Adrenal gland (tissue), 12 donors: ENCODE results near the gene KBTBD12. TPM values are rescaled to one million over a fixed set of nuclear protein-coding genes. Genes with fewer than 3 reads are reported as not detected.

Experiments
- DNase-seq, 7 donors: peaks; one replicate each; pipeline ENCODE4 v3.0.0-alpha.2; 2019 to 2020
- H3K27ac ChIP-seq, 5 donors: fragments of 200-600 bp; sonication (generic) in 4 of 5; 1 replicate in 3 of 5; 2 replicates in 2 of 5; pipeline versions ENCODE4 v1.5.1 to v1.8.0; 2016 to 2020; ENCODE audit warnings: mild to moderate bottlenecking in 1 of 5
- H3K27me3 ChIP-seq: fragments of 200-600 bp; 2 replicates; pipeline ENCODE4 v1.8.0; 2021
- H3K36me3 ChIP-seq, 2 donors: fragments of 200-600 bp; replicated peaks in 1 of 2; 1 replicate in 1 of 2; 2 replicates in 1 of 2; pipeline versions ENCODE4 v1.5.1 to v1.8.0; 2018 to 2022
- H3K4me1 ChIP-seq, 2 donors: fragments of 200-600 bp; replicated peaks in 1 of 2; 1 replicate in 1 of 2; 2 replicates in 1 of 2; pipeline versions ENCODE4 v1.5.1 to v1.8.0; 2018 to 2021
- H3K4me3 ChIP-seq, 4 donors: fragments of 200-600 bp; sonication (generic) in 3 of 4; one replicate each; pipeline ENCODE4 v1.5.1; 2016 to 2018
- H3K9me3 ChIP-seq, 3 donors: fragments of 200-600 bp; sonication (generic) in 1 of 3; replicated peaks in 1 of 3; 1 replicate in 2 of 3; 2 replicates in 1 of 3; pipeline versions ENCODE4 v1.5.1 to v1.8.0; 2016 to 2021
- POLR2A ChIP-seq, 2 donors: fragments of 450-650 bp; IDR thresholded peaks; one replicate each; pipeline ENCODE4 v1.6.1; 2017; ENCODE audit warnings: antibody characterized with exemption in 2 of 2, mild to moderate bottlenecking in 2 of 2, moderate library complexity in 1 of 2
- WGBS, 4 donors: extraction: QIAGEN DNeasy Blood & Tissue Kit in 2 of 4; methylation state at CpG; one replicate each; pipeline versions ENCODE4 v1.1.5 to v1.1.7; 2013 to 2017; 5-methylcytosine and 5-hydroxymethylcytosine counted together
- intact Hi-C, 2 donors: fragments of 100-400 bp; cut with DNase I; formaldehyde crosslinking; loops; one replicate each; pipeline versions ENCODE4 v1.14.1 to v1.15.0; 2022 to 2023
- polyA plus RNA-seq, 3 donors: library from polyadenylated mRNA; stranded (reverse); fragments of 200-250 nt in 2 of 3; fragments of 350-450 nt in 1 of 3; fragmentation: Illumina TruSeq in 1 of 3; extraction: RNeasy Lipid Tissue Mini Kit (QIAGEN cat#74804) in 1 of 3; gene quantifications; one replicate each; pipeline ENCODE4 v1.2.3, GENCODE V29; 2013 to 2014
- small RNA-seq, 2 donors: library from RNA; depleted of rRNA; stranded (forward); fragments of <200 nt; gene quantifications; one replicate each; pipeline ENCODE3, GENCODE V24; 2016
- total RNA-seq, 9 donors: library from RNA; depleted of rRNA in 4 of 9; stranded (reverse); fragments of >200 nt in 4 of 9; fragments of 120-200 nt in 1 of 9; fragmentation: NEBNext Ultra II Directional in 1 of 9; extraction: Animal tissue kit (Norgen Biotek cat#: 25700) in 1 of 9; gene quantifications; one replicate each; pipeline versions ENCODE4 v1.1.0 to v1.2.4, GENCODE V29; 2013 to 2023
- TF ChIP-seq, protein P1 (sequence below), 6 experiments: fragments of 450-650 bp in 4 of 6; fragments of 200-600 bp in 2 of 6; sonication (generic) in 1 of 6; IDR thresholded peaks; 1 replicate in 5 of 6; 2 replicates in 1 of 6; pipeline versions ENCODE4 v1.5.1 to v1.8.0; 2016 to 2021; ENCODE audit warnings: antibody characterized with exemption in 6 of 6, mild to moderate bottlenecking in 2 of 6, moderate library complexity in 1 of 6
- donor health status: healthy with polysubstance abuse.
- donor health status: Bipolar disorder and iron deficiency.
- donor health status: DM: yes; HTN: yes; CAD: no.
- donor health status: DM: no; HTN: no; CAD: no.
- donor health status: DM: no; HTN: no; CAD: no.
- donor health status: DM: yes; HTN: yes; CAD: no.

KBTBD12 gene
- total and polyA plus RNA-seq, 12 donors = 0.07 to 0.95 (median 0.42) TPM

DNA sequence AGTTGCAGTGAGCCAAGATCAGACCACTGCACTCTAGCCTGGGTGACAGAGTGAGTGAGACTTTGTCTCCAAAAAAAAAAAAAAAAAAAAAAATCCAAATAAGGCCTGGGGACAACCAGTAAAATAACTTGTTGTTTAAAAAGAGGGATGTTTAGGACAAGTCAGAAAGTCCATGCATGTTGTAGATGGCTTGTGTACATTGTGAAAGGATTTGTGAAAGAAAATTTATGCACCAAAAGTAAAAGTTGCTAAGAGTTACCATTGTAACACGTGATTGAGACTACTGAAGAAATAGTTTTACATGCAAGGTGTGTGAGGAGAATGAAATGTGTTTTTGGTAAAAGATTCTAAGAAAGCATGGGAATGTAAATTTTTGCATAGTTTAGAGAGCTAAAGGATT, 101.5 kb downstream of the KBTBD12 start:
- peaks cover 3% of the 10 kb centered on the region for H3K27me3 ChIP-seq
- intact Hi-C loops = no loop called here
- no peak for TF ChIP-seq POLR2A (IDR thresholded peaks at IDR 0.05)
- TF ChIP-seq, protein P1, sequence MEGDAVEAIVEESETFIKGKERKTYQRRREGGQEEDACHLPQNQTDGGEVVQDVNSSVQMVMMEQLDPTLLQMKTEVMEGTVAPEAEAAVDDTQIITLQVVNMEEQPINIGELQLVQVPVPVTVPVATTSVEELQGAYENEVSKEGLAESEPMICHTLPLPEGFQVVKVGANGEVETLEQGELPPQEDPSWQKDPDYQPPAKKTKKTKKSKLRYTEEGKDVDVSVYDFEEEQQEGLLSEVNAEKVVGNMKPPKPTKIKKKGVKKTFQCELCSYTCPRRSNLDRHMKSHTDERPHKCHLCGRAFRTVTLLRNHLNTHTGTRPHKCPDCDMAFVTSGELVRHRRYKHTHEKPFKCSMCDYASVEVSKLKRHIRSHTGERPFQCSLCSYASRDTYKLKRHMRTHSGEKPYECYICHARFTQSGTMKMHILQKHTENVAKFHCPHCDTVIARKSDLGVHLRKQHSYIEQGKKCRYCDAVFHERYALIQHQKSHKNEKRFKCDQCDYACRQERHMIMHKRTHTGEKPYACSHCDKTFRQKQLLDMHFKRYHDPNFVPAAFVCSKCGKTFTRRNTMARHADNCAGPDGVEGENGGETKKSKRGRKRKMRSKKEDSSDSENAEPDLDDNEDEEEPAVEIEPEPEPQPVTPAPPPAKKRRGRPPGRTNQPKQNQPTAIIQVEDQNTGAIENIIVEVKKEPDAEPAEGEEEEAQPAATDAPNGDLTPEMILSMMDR (IDR thresholded peaks at IDR 0.05) = no peak
- no peaks in the 10 kb centered on the region for H3K9me3 ChIP-seq
- 80 to 96% (median 89%) methylated on average over 1 of the region's 1 CpG for WGBS, 4 donors
- H3K4me1 ChIP-seq = no peaks in the 10 kb centered on the region
- H3K4me3 ChIP-seq = no peak overlapping the region
- no peak for DNase-seq
- no peaks in the 10 kb centered on the region for H3K36me3 ChIP-seq
- no peak overlapping the region for H3K27ac ChIP-seq

DNA sequence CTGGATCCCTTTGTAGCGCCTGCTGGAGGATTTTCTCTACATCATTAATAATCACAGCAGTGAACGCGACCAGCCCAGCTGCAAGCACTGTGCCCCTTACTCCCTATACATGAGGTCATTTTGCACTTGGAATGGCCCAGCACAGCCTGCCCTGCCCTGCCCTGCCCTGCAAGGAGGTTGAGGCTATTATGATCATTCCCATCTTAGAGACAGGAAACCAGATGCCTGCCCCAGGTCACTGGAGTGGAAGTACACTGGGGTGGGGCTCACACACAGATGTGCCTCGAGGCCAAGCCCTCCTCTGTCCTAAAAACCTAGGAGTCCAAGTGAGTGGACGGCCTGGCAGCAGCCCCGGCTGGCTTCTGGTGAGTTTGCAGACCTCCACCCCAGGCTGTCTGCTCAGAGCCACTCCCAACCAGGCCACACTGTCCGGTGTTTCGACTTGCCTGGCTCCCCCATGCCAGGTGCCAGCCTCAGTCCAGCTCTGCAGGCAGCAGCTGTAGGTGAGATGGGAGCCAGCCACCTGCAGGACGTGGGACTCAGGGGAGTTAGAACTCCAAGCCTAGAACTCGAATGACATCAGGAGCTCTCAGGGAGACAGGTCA, 106.8 kb downstream of the KBTBD12 start:
- 63 to 75% (median 74%) methylated on average over 4 to 10 of the region's 10 CpGs for WGBS, 4 donors
- Histone ChIP-seq H3K27ac (no peak overlapping the region), H3K36me3 (no peaks in the 10 kb centered on the region), H3K9me3 (no peaks in the 10 kb centered on the region), H3K27me3 (no peaks in the 10 kb centered on the region), H3K4me3 (no peak overlapping the region), H3K4me1 (no peaks in the 10 kb centered on the region)
- TF ChIP-seq POLR2A (IDR thresholded peaks at IDR 0.05) = no peak
- TF ChIP-seq, protein P1 (IDR thresholded peaks at IDR 0.05) = no peak
- intact Hi-C loops = no loop called here
- DNase-seq = no peak

DNA sequence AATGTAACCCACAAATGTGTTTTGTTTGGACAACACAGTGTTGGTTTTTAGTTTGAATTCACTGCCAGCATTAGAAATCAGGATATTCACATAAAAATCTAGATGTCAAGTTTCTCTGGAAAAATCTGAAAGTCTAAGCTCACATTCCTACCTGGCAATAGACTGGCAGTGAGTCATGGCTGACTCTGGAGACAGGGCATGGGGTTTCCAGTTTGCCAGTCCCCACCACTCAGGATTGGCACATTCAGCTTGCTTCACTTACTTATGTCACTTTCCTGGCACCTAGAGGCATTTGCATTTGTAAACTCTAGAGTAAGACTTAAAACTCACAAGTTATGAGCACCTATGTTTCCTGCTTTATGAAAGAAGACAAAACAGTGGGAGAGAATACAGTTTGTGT, 118.1 kb downstream of the KBTBD12 start:
- H3K4me3 ChIP-seq = no peak overlapping the region
- TF ChIP-seq, protein P1 (IDR thresholded peaks at IDR 0.05) = no peak
- H3K27me3 ChIP-seq = no peaks in the 10 kb centered on the region
- no peaks in the 10 kb centered on the region for H3K9me3 ChIP-seq
- no peaks in the 10 kb centered on the region for H3K4me1 ChIP-seq
- no peak overlapping the region for H3K27ac ChIP-seq
- intact Hi-C loops = no loop called here
- no peaks in the 10 kb centered on the region for H3K36me3 ChIP-seq
- DNase-seq = no peak

DNA sequence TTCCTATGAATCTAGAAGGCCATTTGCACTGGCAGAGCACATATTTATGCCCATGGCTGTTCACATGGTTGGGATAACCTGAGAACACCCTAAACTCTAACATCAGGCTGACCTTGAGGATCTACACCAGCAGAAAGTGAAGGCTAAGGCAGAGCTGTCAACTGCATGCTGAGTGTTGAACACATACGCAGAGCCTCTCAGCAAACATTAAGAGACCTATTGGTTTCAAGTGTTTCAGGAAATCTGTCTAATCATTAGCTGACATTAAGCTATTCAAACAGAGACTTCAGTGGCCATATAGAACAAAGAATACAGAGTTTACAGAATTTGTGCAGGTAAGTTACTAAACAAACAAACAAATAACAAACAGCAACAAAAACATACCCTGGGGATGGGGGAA, 121.1 kb downstream of the KBTBD12 start:
- Histone ChIP-seq H3K36me3 (no peaks in the 10 kb centered on the region), H3K27ac (no peak overlapping the region), H3K27me3 (no peaks in the 10 kb centered on the region), H3K4me3 (no peak overlapping the region), H3K9me3 (no peaks in the 10 kb centered on the region), H3K4me1 (no peaks in the 10 kb centered on the region)
- WGBS, 4 donors = 50 to 93% (median 89%) methylated on average over 1 of the region's 1 CpG
- no peak for TF ChIP-seq POLR2A (IDR thresholded peaks at IDR 0.05)
- TF ChIP-seq, protein P1 (IDR thresholded peaks at IDR 0.05) = no peak
- intact Hi-C loops = no loop called here
- no peak for DNase-seq

Small RNA genes lying within 50 kb of the gene (small RNA-seq; reads per million reads assigned to genes)
- gene RNA5SP139 = 0 reads per million in 2 donors

Other genes with a start within 250 kb of the KBTBD12 start
- gene ABTB1, start 242.3 kb upstream of the KBTBD12 start, total RNA-seq = 10 to 100 TPM in 8 of 9 donors, 1 to 10 TPM in 1; 3.1 to 68.0 (median 31.4) TPM
- 10 to 100 TPM in 2 of 3 donors, 1 to 10 TPM in 1; 2.8 to 96.0 (median 62.1) TPM for gene ABTB1, start 242.3 kb upstream of the KBTBD12 start, polyA plus RNA-seq
- gene MGLL, start 92.7 kb upstream of the KBTBD12 start, total RNA-seq = 10 to 100 TPM in 8 of 9 donors, 1 to 10 TPM in 1; 1.9 to 42.3 (median 35.1) TPM
- gene MGLL, start 92.7 kb upstream of the KBTBD12 start, polyA plus RNA-seq = 10 to 100 TPM; 18.8 to 48.1 (median 19.7) TPM
- gene SEC61A1, start 137.2 kb downstream of the KBTBD12 start, total RNA-seq = 100 to 1,000 TPM; 136 to 443 (median 213) TPM
- 100 to 1,000 TPM; 131 to 358 (median 139) TPM for gene SEC61A1, start 137.2 kb downstream of the KBTBD12 start, polyA plus RNA-seq
- 10 to 100 TPM in 8 of 9 donors, 1 to 10 TPM in 1; 7.9 to 57.3 (median 26.2) TPM for gene RUVBL1, start 208.6 kb downstream of the KBTBD12 start, total RNA-seq
- gene RUVBL1, start 208.6 kb downstream of the KBTBD12 start, polyA plus RNA-seq = 10 to 100 TPM; 11.7 to 37.5 (median 20.2) TPM
- 10 to 100 TPM in 7 of 9 donors, 1 to 10 TPM in 2; 5.5 to 15.6 (median 11.3) TPM for gene EEFSEC, start 238.2 kb downstream of the KBTBD12 start, total RNA-seq
- gene EEFSEC, start 238.2 kb downstream of the KBTBD12 start, polyA plus RNA-seq = 1 to 10 TPM; 8.6 to 9.7 (median 9.3) TPM